NCI-H2196 (cell line): ENCODE measurements around the gene KLHL4.
"Not testable (repeated sequence)": the region's sequence is repeated elsewhere in the genome, so short reads cannot be mapped to it uniquely, and the experiment has no call there.

ENCODE experiments used
- DNase-seq: peaks from one replicate; lab custom pipeline; 2025; ENCODE audit not compliant: unreplicated experiment; lab: John Stamatoyannopoulos, UW

The KLHL4 gene

DNA sequence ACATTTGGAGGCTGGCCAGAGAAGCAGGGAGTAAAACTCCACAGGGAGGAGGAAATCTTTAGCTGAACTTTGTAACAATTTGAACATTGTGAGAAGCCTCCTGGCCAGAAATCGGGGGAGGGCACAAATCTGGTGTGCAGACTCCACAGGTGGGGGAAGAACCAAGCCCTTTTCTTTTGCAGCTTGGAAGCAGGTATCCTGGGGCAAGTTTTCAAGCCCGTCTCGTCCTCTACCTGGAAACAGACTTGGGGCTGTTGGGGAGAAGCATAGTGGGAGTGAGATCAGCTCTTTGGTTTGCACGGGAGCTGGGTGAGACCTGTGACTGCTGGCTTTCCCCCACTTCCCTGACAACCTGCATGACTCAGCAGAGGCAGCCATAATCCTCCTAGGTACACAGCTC is 123.8 kb downstream of the KLHL4 start:
- not testable (repeated sequence) for DNase-seq

DNA sequence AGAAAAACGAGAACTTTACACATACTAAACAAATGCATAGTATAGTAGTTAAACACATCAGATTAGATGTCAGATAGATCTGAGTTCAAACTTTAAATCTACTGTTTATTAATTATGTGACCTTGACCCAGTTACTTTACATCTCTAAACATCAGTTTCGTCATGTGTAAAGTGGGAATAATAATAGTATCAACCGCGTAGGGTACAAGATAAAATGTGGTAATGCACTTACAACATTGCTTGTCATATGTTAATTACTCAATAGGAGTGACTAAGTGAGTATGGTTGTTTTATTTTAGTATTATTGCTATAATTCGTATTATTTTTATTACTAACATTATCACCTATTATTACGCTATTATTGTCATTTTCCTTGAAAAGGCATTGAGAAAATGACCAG is 144.2 kb downstream of the KLHL4 start:
- no peak for DNase-seq

GRCh38 chrX:87663421-87663820 is 145.8 kb downstream of the KLHL4 start:
- DNase-seq, result no peak

DNA sequence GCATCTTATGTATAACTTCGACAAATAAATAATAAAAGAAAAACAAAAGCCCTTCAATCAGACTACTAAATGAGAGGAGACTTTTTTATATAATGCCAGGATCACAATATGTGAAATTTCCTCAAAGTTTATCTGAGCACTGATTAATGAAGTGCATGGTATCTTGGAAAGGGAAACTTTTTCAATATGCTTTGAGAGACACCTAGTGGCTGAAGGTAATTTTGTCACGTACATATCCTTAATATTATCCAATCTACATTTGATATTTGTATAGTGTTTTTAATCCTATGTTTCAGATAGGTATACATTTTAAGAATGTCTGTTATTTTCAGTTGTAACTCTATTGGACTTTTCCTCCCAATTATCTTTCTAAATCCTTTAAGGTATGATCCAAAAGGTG is 146.8 kb downstream of the KLHL4 start:
- peak; percentile 2 for DNase-seq

DNA sequence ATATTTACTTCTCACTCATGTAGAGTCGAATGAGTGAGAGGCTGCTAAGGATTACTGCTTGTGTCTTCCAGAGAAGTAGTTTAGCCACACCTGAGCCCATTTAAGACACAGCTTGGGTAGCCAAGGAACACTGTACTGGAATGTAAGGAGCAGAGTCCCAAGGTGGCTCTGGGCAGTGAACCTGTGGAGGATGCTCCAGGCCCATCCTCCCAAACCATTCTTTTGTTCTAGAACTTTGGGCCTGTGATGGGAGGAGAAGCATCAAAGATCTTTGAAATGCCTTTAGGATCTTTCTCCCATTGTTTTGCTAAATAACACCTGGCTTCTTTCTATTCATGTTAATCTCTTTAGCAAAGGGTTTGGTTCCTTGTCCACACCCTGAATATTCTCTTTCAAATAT is 162.2 kb downstream of the KLHL4 start:
- DNase-seq, result no peak

DNA sequence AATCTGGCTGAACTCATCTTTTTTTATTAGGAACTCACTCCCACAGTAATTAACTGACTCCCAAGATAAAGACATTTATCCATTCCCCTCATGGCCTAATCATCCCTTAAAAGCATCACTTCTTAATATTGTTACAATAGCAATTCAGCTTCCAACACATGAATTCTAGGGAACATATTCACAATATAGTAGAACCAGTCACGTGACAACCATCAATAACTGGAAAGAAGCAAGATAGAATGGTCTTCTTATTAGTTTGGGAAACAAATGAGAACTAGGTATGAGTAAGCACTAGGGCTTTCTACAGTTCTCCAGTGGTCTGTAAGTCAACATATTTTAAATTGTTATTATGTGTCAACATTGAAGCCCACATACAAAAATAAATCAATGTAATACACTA is 170.1 kb downstream of the KLHL4 start:
- no peak for DNase-seq

- not testable (repeated sequence) for DNase-seq
Observed at GRCh38 chrX:87688113-87688748, 170.6 kb downstream of the KLHL4 start.

DNA sequence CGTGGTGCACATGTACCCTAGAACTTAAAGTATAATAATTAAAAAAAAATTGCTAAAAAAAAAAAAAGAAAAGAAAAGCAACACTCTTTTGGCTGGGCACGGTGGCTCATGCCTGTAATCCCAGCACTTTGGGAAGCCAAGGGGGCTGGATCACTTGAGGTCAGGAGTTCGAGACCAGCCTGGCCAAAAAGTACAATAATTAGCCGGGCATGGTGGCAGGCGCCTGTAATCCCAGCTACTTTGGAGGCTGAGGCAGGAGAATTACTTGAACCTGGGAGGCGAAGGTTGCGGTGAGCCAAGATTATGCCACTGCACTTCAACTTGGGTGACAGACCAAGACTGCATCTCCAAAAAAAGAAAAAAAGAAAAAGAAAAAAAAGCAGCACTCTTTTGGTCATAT is 171.6 kb downstream of the KLHL4 start:
- not testable (repeated sequence) for DNase-seq

- no peak for DNase-seq
Observed at GRCh38 chrX:87693204-87693603, 175.6 kb downstream of the KLHL4 start.

DNA sequence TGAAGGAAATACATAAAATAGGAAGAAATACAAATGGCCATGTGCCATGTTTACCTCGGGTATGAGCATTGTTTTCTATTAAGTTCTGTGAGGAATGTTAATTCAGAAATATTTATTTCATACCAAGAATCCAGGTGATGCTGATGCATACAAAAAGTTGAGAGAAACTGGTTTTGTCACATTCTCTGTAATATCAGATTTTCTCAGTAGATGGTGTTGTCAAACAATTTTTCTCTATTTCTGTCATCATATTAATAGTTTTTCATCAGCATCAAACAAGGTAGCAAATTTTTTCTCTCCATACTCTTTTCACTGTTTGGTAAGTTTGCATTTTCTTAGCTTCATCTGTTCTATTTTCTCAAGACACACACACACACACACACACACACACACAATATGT is 179.8 kb downstream of the KLHL4 start:
- no peak for DNase-seq

GRCh38 chrX:87702795-87703194 is 185.2 kb downstream of the KLHL4 start:
- no peak for DNase-seq

- not testable (repeated sequence) for DNase-seq
Observed at GRCh38 chrX:87703469-87703868, 185.9 kb downstream of the KLHL4 start.

DNA sequence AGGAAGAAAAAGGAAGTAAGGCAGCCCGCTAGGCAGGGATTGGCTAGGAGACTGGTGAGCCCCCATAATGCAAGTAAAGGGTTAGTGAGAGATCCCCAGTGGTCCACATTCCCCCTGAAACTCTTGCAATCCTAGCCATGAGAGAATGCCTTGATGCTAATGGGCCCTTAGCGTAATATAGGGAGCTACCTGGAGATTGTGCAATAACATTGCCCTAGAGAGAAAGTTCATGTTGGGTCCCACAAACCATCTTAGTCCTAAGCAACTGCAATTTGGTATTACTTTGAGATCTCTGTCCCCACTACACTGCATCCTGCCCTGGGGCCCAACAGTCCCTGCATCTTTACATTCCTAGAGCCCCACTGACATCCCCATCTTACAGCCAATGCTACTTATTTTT is 188.5 kb downstream of the KLHL4 start:
- DNase-seq, result no peak

- DNase-seq, result no peak
Observed at GRCh38 chrX:87710580-87710979, 193.0 kb downstream of the KLHL4 start.
